Astrocyte (in vitro differentiated cells and primary cell): Measurements from ENCODE around the gene POLN.

Experiments used
- EZH2 ChIP-seq: IDR thresholded peaks from 2 replicates; pipeline ENCODE4 v1.6.1; 2012; ENCODE audit warnings: mild to moderate bottlenecking, low read length, inconsistent platforms; ENCODE audit not compliant: insufficient read depth
- TF ChIP-seq, protein P1 (sequence below): IDR thresholded peaks from 2 replicates; pipeline ENCODE4 v1.5.1; 2011; ENCODE audit warnings: low read depth, mild to moderate bottlenecking, inconsistent platforms, low read length, moderate library complexity; ENCODE audit not compliant: insufficient read depth

DNA sequence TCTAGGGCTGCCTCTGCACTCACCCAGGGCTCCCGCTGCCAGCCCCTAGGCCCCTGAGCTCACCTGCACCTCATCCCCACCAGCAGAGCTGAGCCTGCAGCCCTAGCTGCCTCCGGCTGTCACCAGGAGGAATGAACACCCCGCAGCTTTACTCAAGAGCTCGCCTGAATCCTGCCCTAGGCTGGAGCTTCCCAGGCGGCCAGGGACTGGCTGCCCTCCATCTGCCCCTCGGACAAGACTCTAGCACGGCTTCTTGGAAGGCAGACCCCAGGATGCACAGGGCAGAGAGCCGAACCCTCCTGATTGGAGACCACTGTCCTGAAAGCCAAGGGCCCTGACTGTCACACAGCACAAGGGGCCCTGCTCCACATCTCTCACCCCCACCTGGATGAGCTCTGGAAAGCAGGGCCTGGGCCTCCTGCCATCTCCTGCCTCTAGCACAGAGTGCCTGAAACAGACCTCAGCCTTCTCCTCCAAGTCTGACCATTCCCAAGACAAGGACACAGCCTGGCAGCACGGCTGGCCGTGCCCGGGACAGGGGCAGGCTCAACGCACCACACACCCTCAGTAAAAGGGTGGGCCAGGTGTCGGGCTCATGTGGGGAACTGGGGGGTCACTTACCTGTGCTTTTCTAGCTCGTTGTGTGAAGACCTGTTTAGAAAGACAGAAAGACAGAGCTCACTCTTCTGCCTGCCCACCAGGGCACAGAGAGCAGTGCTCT lies 15.6 kb upstream of the POLN start:
- TF ChIP-seq, protein P1, sequence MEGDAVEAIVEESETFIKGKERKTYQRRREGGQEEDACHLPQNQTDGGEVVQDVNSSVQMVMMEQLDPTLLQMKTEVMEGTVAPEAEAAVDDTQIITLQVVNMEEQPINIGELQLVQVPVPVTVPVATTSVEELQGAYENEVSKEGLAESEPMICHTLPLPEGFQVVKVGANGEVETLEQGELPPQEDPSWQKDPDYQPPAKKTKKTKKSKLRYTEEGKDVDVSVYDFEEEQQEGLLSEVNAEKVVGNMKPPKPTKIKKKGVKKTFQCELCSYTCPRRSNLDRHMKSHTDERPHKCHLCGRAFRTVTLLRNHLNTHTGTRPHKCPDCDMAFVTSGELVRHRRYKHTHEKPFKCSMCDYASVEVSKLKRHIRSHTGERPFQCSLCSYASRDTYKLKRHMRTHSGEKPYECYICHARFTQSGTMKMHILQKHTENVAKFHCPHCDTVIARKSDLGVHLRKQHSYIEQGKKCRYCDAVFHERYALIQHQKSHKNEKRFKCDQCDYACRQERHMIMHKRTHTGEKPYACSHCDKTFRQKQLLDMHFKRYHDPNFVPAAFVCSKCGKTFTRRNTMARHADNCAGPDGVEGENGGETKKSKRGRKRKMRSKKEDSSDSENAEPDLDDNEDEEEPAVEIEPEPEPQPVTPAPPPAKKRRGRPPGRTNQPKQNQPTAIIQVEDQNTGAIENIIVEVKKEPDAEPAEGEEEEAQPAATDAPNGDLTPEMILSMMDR: no peak
- no peak for TF ChIP-seq EZH2
